WTC11 (cell line): ENCODE data around the gene AURKAIP1. TPM values are rescaled to one million over a fixed set of nuclear protein-coding genes. Genes with fewer than 3 reads are reported as not detected.

Experiments
- ATAC-seq: fragments of 200-7000 bp; cut with Tn5 transposase; 2 replicates; pipeline ENCODE4 v1.10.0; 2021; ENCODE audit warnings: mild to moderate bottlenecking, moderate library complexity
- CTCF ChIA-PET: fragments of 300-600 bp; sonication (Branson Sonifier 250); formaldehyde crosslinking; loops from one replicate; lab custom pipeline; 2021; ENCODE audit warnings: antibody characterized with exemption; lab: Charles Lee
- POLR2A ChIA-PET: fragments of 350-600 bp; sonication (Branson Sonifier 250); formaldehyde crosslinking; loops from one replicate; lab custom pipeline; 2021; ENCODE audit warnings: antibody characterized with exemption; lab: Charles Lee
- DNase-seq: peaks from one replicate; pipeline ENCODE4 v3.0.0; 2021; ENCODE audit warnings: low spot score
- H3K27ac Mint-ChIP-seq: 2 replicates; pipeline ENCODE4 v1.8.0; 2021; ENCODE audit warnings: mixed read lengths
- H3K27me3 Mint-ChIP-seq: 2 replicates; pipeline ENCODE4 v1.8.0; 2021; ENCODE audit warnings: low read depth, mild to moderate bottlenecking, moderate library complexity, mixed read lengths
- H3K36me3 Mint-ChIP-seq: 2 replicates; pipeline ENCODE4 v1.8.0; 2021; ENCODE audit warnings: mixed read lengths
- H3K4me1 Mint-ChIP-seq: 2 replicates; pipeline ENCODE4 v1.8.0; 2022; ENCODE audit warnings: mixed read lengths
- H3K4me3 Mint-ChIP-seq: 2 replicates; pipeline ENCODE4 v1.8.0; 2021; ENCODE audit warnings: mild to moderate bottlenecking, moderate library complexity, mixed read lengths
- H3K9me3 Mint-ChIP-seq: 2 replicates; pipeline ENCODE4 v1.8.0; 2021; ENCODE audit warnings: mixed read lengths
- E2F4 ChIP-seq: sonication (generic); formaldehyde crosslinking; IDR thresholded peaks from 2 replicates; pipeline ENCODE4 v1.8.1; 2022; ENCODE audit warnings: low read depth, mild to moderate bottlenecking, moderate library complexity, missing genetic modification reagents, borderline replicate concordance
- ESRRA ChIP-seq: sonication (generic); formaldehyde crosslinking; IDR thresholded peaks from 2 replicates; pipeline ENCODE4 v1.8.1; 2022; ENCODE audit warnings: mild to moderate bottlenecking, missing genetic modification reagents, borderline replicate concordance
- KAT7 ChIP-seq: sonication (generic); formaldehyde crosslinking; IDR thresholded peaks from 2 replicates; pipeline ENCODE4 v1.8.1; 2023; ENCODE audit warnings: missing genetic modification reagents, mild to moderate bottlenecking, borderline replicate concordance
- NFATC4 ChIP-seq: fragments of 250-450 bp; sonication (Bioruptor Pico); IDR thresholded peaks from 2 replicates; pipeline ENCODE4 v1.9.0; 2021; ENCODE audit warnings: mild to moderate bottlenecking
- RELA ChIP-seq: sonication (generic); formaldehyde crosslinking; IDR thresholded peaks from 2 replicates; pipeline ENCODE4 v1.8.1; 2022; ENCODE audit warnings: missing genetic modification reagents, mild to moderate bottlenecking, borderline replicate concordance
- RORB ChIP-seq: fragments of 250-450 bp; sonication (Bioruptor Pico); IDR thresholded peaks from 2 replicates; pipeline ENCODE4 v1.9.0; 2021; ENCODE audit warnings: mild to moderate bottlenecking
- SP1 ChIP-seq: sonication (generic); formaldehyde crosslinking; conservative IDR thresholded peaks from 2 replicates; pipeline ENCODE4 v1.8.1; 2022; ENCODE audit warnings: missing genetic modification reagents
- STAT6 ChIP-seq: sonication (generic); formaldehyde crosslinking; conservative IDR thresholded peaks from 2 replicates; pipeline ENCODE4 v1.8.1; 2023; ENCODE audit warnings: mild to moderate bottlenecking, low read depth, missing genetic modification reagents, moderate library complexity
- TCF7 ChIP-seq: sonication (generic); formaldehyde crosslinking; IDR thresholded peaks from 2 replicates; pipeline ENCODE4 v1.8.0; 2022; ENCODE audit warnings: mild to moderate bottlenecking, low read depth, missing genetic modification reagents, moderate library complexity
- TEAD1 ChIP-seq: sonication (generic); formaldehyde crosslinking; IDR thresholded peaks from 2 replicates; pipeline ENCODE4 v1.8.0; 2022; ENCODE audit warnings: mild to moderate bottlenecking, missing genetic modification reagents
- ZNF219 ChIP-seq: sonication (generic); formaldehyde crosslinking; IDR thresholded peaks from 2 replicates; pipeline ENCODE4 v1.8.0; 2023; ENCODE audit warnings: missing genetic modification reagents, mild to moderate bottlenecking, borderline replicate concordance
- ZNF263 ChIP-seq: sonication (generic); formaldehyde crosslinking; IDR thresholded peaks from 2 replicates; pipeline ENCODE4 v1.8.1; 2022; ENCODE audit warnings: low read depth, mild to moderate bottlenecking, moderate library complexity, missing genetic modification reagents
- ZNF396 ChIP-seq: fragments of 250-450 bp; sonication (Bioruptor Pico); IDR thresholded peaks from 2 replicates; pipeline ENCODE4 v1.8.0; 2021; ENCODE audit warnings: mild to moderate bottlenecking, moderate library complexity, borderline replicate concordance
- ZSCAN18 ChIP-seq: fragments of 250-450 bp; sonication (Bioruptor Pico); IDR thresholded peaks from 2 replicates; pipeline ENCODE4 v2.1.2; 2022; ENCODE audit warnings: mild to moderate bottlenecking, moderate library complexity
- total RNA-seq: library from RNA; stranded (reverse); gene quantifications from 3 replicates; pipeline ENCODE4 v1.2.3, GENCODE V29; 2021
- TF ChIP-seq, protein P1 (sequence below): sonication (generic); formaldehyde crosslinking; IDR thresholded peaks from 2 replicates; pipeline ENCODE4 v1.8.1; 2023; ENCODE audit warnings: mild to moderate bottlenecking, missing genetic modification reagents
- TF ChIP-seq, protein P2 (sequence below): fragments of 200-600 bp; IDR thresholded peaks from 2 replicates; pipeline ENCODE4 v1.8.0; 2022; ENCODE audit warnings: antibody characterized with exemption
- TF ChIP-seq, protein P3 (sequence below): sonication (generic); formaldehyde crosslinking; conservative IDR thresholded peaks from 2 replicates; pipeline ENCODE4 v1.8.1; 2022; ENCODE audit warnings: mild to moderate bottlenecking, missing genetic modification reagents
- TF ChIP-seq, protein P4 (sequence below): fragments of 250-450 bp; sonication (Bioruptor Pico); IDR thresholded peaks from 2 replicates; pipeline ENCODE4 v1.9.0; 2021; ENCODE audit warnings: mild to moderate bottlenecking, borderline replicate concordance

AURKAIP1 gene
- total RNA-seq, 1 experiment from 2014 or later, result 268 TPM

DNA sequence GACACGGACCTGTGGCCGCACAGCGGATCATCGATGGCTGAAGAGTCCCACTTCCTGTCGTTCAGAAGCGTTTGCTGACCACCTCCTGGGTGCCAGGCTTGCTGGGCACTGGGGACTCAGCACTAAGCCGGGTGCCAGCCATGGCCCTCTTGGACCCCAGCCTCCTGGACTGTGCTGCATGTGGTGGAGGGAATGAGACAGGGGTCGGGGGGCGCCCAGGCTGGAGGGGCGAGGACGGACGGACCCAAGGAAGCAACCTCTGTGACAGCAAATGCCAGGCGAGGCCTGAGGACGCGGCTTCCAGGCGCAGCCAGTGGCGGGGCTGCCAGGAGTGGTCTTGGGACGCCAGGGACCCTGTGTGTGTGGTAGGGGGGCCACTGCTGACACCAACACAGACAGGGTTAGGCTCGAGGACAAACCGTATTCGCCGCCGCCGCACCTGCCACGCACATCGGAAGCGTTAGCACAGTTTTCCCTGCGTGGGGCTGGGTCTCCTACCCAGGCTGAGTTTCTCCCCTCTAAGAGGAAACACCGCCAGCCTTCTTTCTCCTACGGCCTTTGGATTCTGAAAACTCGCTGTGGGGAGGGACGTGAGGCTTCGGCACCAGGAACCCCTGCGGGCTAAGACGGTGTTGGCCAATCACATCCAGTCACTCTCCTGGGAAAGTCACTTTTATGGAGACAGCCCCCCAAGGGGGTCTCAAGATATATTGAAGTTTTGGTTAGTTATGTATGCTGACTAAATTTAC lies 13.6 kb downstream of the AURKAIP1 start (continued):
- TF ChIP-seq, protein P1, sequence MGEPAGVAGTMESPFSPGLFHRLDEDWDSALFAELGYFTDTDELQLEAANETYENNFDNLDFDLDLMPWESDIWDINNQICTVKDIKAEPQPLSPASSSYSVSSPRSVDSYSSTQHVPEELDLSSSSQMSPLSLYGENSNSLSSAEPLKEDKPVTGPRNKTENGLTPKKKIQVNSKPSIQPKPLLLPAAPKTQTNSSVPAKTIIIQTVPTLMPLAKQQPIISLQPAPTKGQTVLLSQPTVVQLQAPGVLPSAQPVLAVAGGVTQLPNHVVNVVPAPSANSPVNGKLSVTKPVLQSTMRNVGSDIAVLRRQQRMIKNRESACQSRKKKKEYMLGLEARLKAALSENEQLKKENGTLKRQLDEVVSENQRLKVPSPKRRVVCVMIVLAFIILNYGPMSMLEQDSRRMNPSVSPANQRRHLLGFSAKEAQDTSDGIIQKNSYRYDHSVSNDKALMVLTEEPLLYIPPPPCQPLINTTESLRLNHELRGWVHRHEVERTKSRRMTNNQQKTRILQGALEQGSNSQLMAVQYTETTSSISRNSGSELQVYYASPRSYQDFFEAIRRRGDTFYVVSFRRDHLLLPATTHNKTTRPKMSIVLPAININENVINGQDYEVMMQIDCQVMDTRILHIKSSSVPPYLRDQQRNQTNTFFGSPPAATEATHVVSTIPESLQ (CRISPR knock-in tag), result no peak
- no peak for TF ChIP-seq ZNF219 (CRISPR knock-in tag)
- TF ChIP-seq RELA (CRISPR knock-in tag), result no peak
- TF ChIP-seq ZSCAN18 (CRISPR knock-in tag), result no peak
- no peak for TF ChIP-seq E2F4
- no peak for TF ChIP-seq ZNF396 (CRISPR knock-in tag)

DNA sequence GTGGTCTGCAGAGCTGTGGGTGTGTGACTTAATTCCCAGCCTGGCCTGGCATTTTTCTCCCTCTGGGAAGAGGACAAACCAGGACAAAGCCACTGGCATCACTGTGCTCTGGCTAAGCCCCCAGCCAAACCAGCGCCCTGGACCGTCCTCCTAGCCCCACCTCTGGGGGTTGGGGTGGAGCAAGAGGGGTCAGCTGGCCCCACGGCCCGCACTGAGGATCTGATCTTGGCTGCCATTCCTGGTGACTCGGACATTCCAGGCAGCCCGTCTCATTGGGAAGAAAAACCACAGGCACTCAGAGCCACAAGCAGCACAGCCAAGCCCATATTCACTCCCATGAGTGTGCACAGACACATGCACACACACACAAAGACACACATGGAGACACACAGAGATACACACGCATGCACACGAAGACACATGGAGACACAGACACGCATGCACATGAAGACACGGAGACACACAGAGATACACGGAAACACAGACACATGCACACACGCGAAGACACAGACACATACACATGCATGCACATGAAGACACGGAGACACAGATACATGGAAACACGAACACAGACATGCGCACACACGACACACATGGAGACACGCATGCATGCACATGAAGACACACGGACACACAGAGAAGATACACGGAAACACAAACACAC lies 14.4 kb downstream of the AURKAIP1 start:
- Mint-ChIP-seq H3K27ac (peak overlapping the region; percentile 62; the same call in 1 of the 2 replicates), H3K4me1 (peaks cover 21% of the 10 kb centered on the region), H3K9me3 (no peaks in the 10 kb centered on the region), H3K4me3 (no peak overlapping the region), H3K36me3 (no peaks in the 10 kb centered on the region), H3K27me3 (peaks cover 30% of the 10 kb centered on the region)
- no peak for ATAC-seq
- ChIA-PET CTCF (no interaction called here), POLR2A (interaction anchor here (1.0 kb wide), 1 partner anchor 38 kb away, joined by 3 read pairs; the partner anchor contains the start of gene CCNL2)
- DNase-seq, result peak; percentile 21
- no peak for TF ChIP-seq TEAD1
- no peak for TF ChIP-seq TCF7 (CRISPR knock-in tag)
- TF ChIP-seq, protein P2, sequence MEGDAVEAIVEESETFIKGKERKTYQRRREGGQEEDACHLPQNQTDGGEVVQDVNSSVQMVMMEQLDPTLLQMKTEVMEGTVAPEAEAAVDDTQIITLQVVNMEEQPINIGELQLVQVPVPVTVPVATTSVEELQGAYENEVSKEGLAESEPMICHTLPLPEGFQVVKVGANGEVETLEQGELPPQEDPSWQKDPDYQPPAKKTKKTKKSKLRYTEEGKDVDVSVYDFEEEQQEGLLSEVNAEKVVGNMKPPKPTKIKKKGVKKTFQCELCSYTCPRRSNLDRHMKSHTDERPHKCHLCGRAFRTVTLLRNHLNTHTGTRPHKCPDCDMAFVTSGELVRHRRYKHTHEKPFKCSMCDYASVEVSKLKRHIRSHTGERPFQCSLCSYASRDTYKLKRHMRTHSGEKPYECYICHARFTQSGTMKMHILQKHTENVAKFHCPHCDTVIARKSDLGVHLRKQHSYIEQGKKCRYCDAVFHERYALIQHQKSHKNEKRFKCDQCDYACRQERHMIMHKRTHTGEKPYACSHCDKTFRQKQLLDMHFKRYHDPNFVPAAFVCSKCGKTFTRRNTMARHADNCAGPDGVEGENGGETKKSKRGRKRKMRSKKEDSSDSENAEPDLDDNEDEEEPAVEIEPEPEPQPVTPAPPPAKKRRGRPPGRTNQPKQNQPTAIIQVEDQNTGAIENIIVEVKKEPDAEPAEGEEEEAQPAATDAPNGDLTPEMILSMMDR, result no peak
- TF ChIP-seq RORB (CRISPR knock-in tag), result no peak
- no peak for TF ChIP-seq KAT7 (CRISPR knock-in tag)
- TF ChIP-seq STAT6 (CRISPR knock-in tag), result no peak
- TF ChIP-seq ZNF263, result no peak
- TF ChIP-seq ZSCAN18 (CRISPR knock-in tag), result no peak
- TF ChIP-seq, protein P3, sequence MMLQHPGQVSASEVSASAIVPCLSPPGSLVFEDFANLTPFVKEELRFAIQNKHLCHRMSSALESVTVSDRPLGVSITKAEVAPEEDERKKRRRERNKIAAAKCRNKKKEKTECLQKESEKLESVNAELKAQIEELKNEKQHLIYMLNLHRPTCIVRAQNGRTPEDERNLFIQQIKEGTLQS (CRISPR knock-in tag), result no peak
- TF ChIP-seq, protein P4, sequence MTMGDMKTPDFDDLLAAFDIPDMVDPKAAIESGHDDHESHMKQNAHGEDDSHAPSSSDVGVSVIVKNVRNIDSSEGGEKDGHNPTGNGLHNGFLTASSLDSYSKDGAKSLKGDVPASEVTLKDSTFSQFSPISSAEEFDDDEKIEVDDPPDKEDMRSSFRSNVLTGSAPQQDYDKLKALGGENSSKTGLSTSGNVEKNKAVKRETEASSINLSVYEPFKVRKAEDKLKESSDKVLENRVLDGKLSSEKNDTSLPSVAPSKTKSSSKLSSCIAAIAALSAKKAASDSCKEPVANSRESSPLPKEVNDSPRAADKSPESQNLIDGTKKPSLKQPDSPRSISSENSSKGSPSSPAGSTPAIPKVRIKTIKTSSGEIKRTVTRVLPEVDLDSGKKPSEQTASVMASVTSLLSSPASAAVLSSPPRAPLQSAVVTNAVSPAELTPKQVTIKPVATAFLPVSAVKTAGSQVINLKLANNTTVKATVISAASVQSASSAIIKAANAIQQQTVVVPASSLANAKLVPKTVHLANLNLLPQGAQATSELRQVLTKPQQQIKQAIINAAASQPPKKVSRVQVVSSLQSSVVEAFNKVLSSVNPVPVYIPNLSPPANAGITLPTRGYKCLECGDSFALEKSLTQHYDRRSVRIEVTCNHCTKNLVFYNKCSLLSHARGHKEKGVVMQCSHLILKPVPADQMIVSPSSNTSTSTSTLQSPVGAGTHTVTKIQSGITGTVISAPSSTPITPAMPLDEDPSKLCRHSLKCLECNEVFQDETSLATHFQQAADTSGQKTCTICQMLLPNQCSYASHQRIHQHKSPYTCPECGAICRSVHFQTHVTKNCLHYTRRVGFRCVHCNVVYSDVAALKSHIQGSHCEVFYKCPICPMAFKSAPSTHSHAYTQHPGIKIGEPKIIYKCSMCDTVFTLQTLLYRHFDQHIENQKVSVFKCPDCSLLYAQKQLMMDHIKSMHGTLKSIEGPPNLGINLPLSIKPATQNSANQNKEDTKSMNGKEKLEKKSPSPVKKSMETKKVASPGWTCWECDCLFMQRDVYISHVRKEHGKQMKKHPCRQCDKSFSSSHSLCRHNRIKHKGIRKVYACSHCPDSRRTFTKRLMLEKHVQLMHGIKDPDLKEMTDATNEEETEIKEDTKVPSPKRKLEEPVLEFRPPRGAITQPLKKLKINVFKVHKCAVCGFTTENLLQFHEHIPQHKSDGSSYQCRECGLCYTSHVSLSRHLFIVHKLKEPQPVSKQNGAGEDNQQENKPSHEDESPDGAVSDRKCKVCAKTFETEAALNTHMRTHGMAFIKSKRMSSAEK (CRISPR knock-in tag), result no peak
- no peak for TF ChIP-seq SP1
- no peak for TF ChIP-seq NFATC4 (CRISPR knock-in tag)
- no peak for TF ChIP-seq ESRRA (CRISPR knock-in tag)
